PC-9 (cell line): ENCODE data around the gene PIK3C2G.

Experiments used
- CTCF ChIP-seq: fragments of 200-600 bp; sonication (generic); conservative IDR thresholded peaks from 2 replicates; pipeline ENCODE4 v1.6.1; 2017; ENCODE audit warnings: mixed run types, antibody characterized with exemption, mild to moderate bottlenecking, moderate library complexity
- EZH2 ChIP-seq: fragments of 200-600 bp; sonication (generic); IDR thresholded peaks from 2 replicates; pipeline ENCODE4 v1.8.0; 2017; ENCODE audit warnings: antibody characterized with exemption, low read depth

DNA sequence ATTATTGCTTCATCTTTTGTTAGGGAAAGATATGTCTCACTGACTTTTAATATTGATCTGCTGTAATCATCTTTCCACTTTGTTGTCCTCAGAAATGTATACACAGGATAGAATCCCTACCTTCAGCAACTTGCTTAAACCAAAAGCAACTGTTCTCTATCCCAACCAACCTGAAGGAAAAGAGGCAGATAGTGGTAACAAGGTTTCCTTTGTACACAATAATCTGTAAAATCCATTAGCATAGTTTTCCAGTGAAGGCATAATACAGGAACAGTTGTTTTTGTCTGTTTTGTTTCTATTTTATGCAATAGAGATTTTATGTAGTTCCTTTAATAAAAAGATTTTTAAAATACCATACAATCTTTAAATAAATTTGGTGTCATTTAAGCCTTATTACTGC, 170.5 kb downstream of the PIK3C2G start:
- no peak for TF ChIP-seq CTCF
- TF ChIP-seq EZH2, result no peak
